K562 (cell line): ENCODE measurements around the gene CHSY3. TPM values are rescaled to one million over a fixed set of nuclear protein-coding genes. Genes with fewer than 3 reads are reported as not detected.

Experiments used
- ATAC-seq: fragments of 200-7000 bp; cut with Tn5 transposase; 3 replicates; pipeline ENCODE4 v1.9.1; 2020; ENCODE audit warnings: moderate library complexity
- BruUV-seq: library from RNA; stranded (reverse); fragments of 400-500 nt; replicated peaks from 2 replicates; lab custom pipeline; 2021; lab: Mats Ljungman, UMichigan
- CTCF ChIA-PET: fragments of 300-600 bp; formaldehyde crosslinking; extraction: SDS; loops from one replicate; lab custom pipeline; 2021; ENCODE audit warnings: low intra/inter-chr PET ratio; lab: Yijun Ruan, JAX
- POLR2A ChIA-PET: fragments of 300-600, 350-650 bp; sonication (Branson Sonifier 250); formaldehyde crosslinking; extraction: SDS; loops from one replicate; lab custom pipeline; 2021; ENCODE audit warnings: antibody characterized with exemption, inconsistent platforms; lab: Yijun Ruan, JAX
- DNase-seq, 4 experiments: peaks; one replicate each; pipeline versions ENCODE4 v3.0.0 to v3.0.0-alpha.2; 2011 to 2018; ENCODE audit warnings: low spot score in 3 of 4, mixed read lengths in 3 of 4; ENCODE audit errors: extremely low read depth in 1 of 4
- FAIRE-seq: peaks from 2 replicates; lab custom pipeline; 2011; peaks lifted over from hg19 to GRCh38; lab: Jason Lieb, UNC
- H2AFZ ChIP-seq: 2 replicates; pipeline ENCODE4 v1.6.0; 2011; ENCODE audit warnings: low read depth, low read length, control low read depth, inconsistent platforms
- H3K27ac ChIP-seq: fragments of 200-600 bp; 3 replicates; pipeline ENCODE4 v1.8.0; 2011; ENCODE audit warnings: low read depth, mild to moderate bottlenecking, control low read depth, inconsistent platforms, low read length, moderate library complexity, mixed read lengths; ENCODE audit errors: extremely low read depth
- H3K27me3 ChIP-seq, 2 experiments: fragments of 300-600 bp in 1 of 2; 2 replicates in 1 of 2; 3 replicates in 1 of 2; pipeline versions ENCODE4 v1.6.0 to v1.8.0; 2011; ENCODE audit warnings: inconsistent platforms in 2 of 2, low read length in 2 of 2, mild to moderate bottlenecking in 1 of 2, mixed read lengths in 1 of 2, moderate library complexity in 1 of 2; ENCODE audit not compliant: control insufficient read depth in 2 of 2, insufficient read depth in 2 of 2
- H3K36me3 ChIP-seq: fragments of 300-600 bp; 3 replicates; pipeline ENCODE4 v1.8.0; 2011; ENCODE audit warnings: mild to moderate bottlenecking, low read length, inconsistent platforms; ENCODE audit not compliant: control insufficient read depth, insufficient read depth
- H3K4me1 ChIP-seq, 2 experiments: fragments of 200-600 bp in 1 of 2; replicated peaks in 1 of 2; 2 replicates in 1 of 2; 3 replicates in 1 of 2; pipeline versions ENCODE4 v1.5.1 to v1.8.0; 2011; ENCODE audit warnings: inconsistent platforms in 2 of 2, low read length in 2 of 2, mild to moderate bottlenecking in 1 of 2, mixed read lengths in 1 of 2, moderate library complexity in 1 of 2; ENCODE audit not compliant: control insufficient read depth in 2 of 2, insufficient read depth in 2 of 2
- H3K4me2 ChIP-seq: 2 replicates; pipeline ENCODE4 v1.6.1; 2011; ENCODE audit warnings: low read length, control low read depth, inconsistent platforms, mixed read lengths; ENCODE audit not compliant: insufficient read depth
- H3K4me3 ChIP-seq: fragments of 200-600 bp; sonication (generic), shearing (Covaris generic); 2 replicates; pipeline ENCODE4 v1.5.1; 2016; ENCODE audit warnings: control low read depth, inconsistent platforms
- H3K79me2 ChIP-seq: fragments of 200-600 bp; 3 replicates; pipeline ENCODE4 v1.8.0; 2011; ENCODE audit warnings: low read length, inconsistent platforms; ENCODE audit not compliant: control insufficient read depth, insufficient read depth
- H3K9ac ChIP-seq, 2 experiments: 2 replicates each; pipeline versions ENCODE4 v1.6.0 to v1.6.1; 2011; ENCODE audit warnings: low read depth in 2 of 2, low read length in 2 of 2, control low read depth in 1 of 2, inconsistent platforms in 1 of 2, mild to moderate bottlenecking in 1 of 2, mixed read lengths in 1 of 2; ENCODE audit not compliant: insufficient read depth in 1 of 2
- H3K9me1 ChIP-seq: one replicate; pipeline ENCODE4 v1.6.0; 2011; ENCODE audit warnings: inconsistent platforms, mild to moderate bottlenecking, low read length, moderate library complexity; ENCODE audit not compliant: control insufficient read depth, insufficient read depth
- H3K9me3 ChIP-seq: replicated peaks from 2 replicates; pipeline ENCODE4 v1.5.1; 2011; ENCODE audit warnings: low read depth, low read length, inconsistent platforms; ENCODE audit not compliant: control insufficient read depth, insufficient read depth
- H4K20me1 ChIP-seq: replicated peaks from 2 replicates; pipeline ENCODE4 v1.6.1; 2011; ENCODE audit warnings: low read length, inconsistent platforms, mixed read lengths; ENCODE audit not compliant: control insufficient read depth, insufficient read depth
- FOSL1 ChIP-seq: fragments of 200-800 bp; sonication (Bioruptor generic); conservative IDR thresholded peaks from 2 replicates; pipeline ENCODE4 v1.6.1; 2016; ENCODE audit warnings: missing genetic modification characterization, missing compliant biosample characterization
- GABPB1 ChIP-seq: sonication (generic); formaldehyde crosslinking; IDR thresholded peaks from 2 replicates; pipeline ENCODE4 v1.8.0; 2022; ENCODE audit warnings: mild to moderate bottlenecking, missing genetic modification reagents
- KLF6 ChIP-seq: fragments of 250-450 bp; sonication (Bioruptor Pico); IDR thresholded peaks from 2 replicates; pipeline ENCODE4 v1.4.0; 2020; ENCODE audit warnings: mild to moderate bottlenecking, moderate library complexity, borderline replicate concordance
- NR2F6 ChIP-seq: fragments of 450-650 bp; formaldehyde crosslinking; IDR thresholded peaks from 2 replicates; pipeline ENCODE4 v1.4.0; 2020; ENCODE audit warnings: mild to moderate bottlenecking
- PHF20 ChIP-seq: fragments of 450-650 bp; IDR thresholded peaks from 2 replicates; pipeline ENCODE4 v1.6.1; 2018; ENCODE audit not compliant: partially characterized antibody
- POLR3A ChIP-seq: IDR thresholded peaks from 2 replicates; pipeline ENCODE4 v1.6.1; 2011; ENCODE audit warnings: borderline replicate concordance, mild to moderate bottlenecking, moderate library complexity; ENCODE audit not compliant: insufficient read length, insufficient read depth; ENCODE audit errors: extremely low read depth
- RBM17 ChIP-seq: fragments of 200-400 bp; formaldehyde crosslinking; IDR thresholded peaks from 2 replicates; pipeline ENCODE4 v1.6.1; 2017; ENCODE audit warnings: low read depth, mild to moderate bottlenecking, low read length, borderline replicate concordance
- SNRNP70 ChIP-seq: fragments of 200-400 bp; formaldehyde crosslinking; optimal IDR thresholded peaks from 2 replicates; pipeline ENCODE3; 2017; ENCODE audit warnings: low read depth, low read length
- TCF7L2 ChIP-seq: fragments of 150-350 bp; IDR thresholded peaks from 2 replicates; pipeline ENCODE4 v1.6.1; 2016; ENCODE audit warnings: low read depth, mild to moderate bottlenecking, low read length, moderate library complexity
- TCFL5 ChIP-seq: fragments of 250-450 bp; sonication (Bioruptor Pico); conservative IDR thresholded peaks from 2 replicates; pipeline ENCODE4 v1.6.1; 2021; ENCODE audit warnings: mild to moderate bottlenecking, moderate library complexity, matching md5 sums
- ZBED1 ChIP-seq: IDR thresholded peaks from 2 replicates; pipeline ENCODE4 v1.6.1; 2014
- ZNF57 ChIP-seq: fragments of 450-650 bp; formaldehyde crosslinking; IDR thresholded peaks from 2 replicates; pipeline ENCODE4 v1.4.0; 2020; ENCODE audit warnings: mild to moderate bottlenecking, moderate library complexity
- WGBS: fragments of 100-300 bp; shearing (Covaris generic); methylation state at CpG from one replicate; pipeline ENCODE4 v1.1.6; 2016; ENCODE audit warnings: low coverage, mixed read lengths; ENCODE audit not compliant: insufficient coverage; ENCODE audit errors: missing lambda C conversion rate; 5-methylcytosine and 5-hydroxymethylcytosine counted together
- in situ Hi-C: fragments of 300-500 bp; cut with MboI; formaldehyde crosslinking; loops from 4 replicates; pipeline ENCODE4 v1.15.0; 2018; ENCODE audit warnings: inconsistent platforms, mixed read lengths
- intact Hi-C: fragments of 100-400 bp; cut with micrococcal nuclease; formaldehyde crosslinking; loops from 2 replicates; pipeline ENCODE4 v1.14.2; 2022
- polyA plus RNA-seq, 8 experiments: library from polyadenylated mRNA; depleted of rRNA in 4 of 8; stranded (reverse) in 5 of 8; unstranded in 3 of 8; fragments of >200 nt; fragmentation: Nextera tagmentation in 2 of 8; fragmentation: Illumina TruSeq in 1 of 8; extraction: Ambion mirVana in 2 of 8; extraction: Trizol in 1 of 8; gene quantifications; 2 replicates each; pipeline versions ENCODE4 v1.2.1 to v1.2.3, GENCODE V29; 2011 to 2014; ENCODE audit warnings: inconsistent platforms in 1 of 8, missing spikeins in 1 of 8
- total RNA-seq, 7 experiments: library from RNA; depleted of rRNA in 6 of 7; stranded (reverse); fragments of >200 nt in 6 of 7; fragmentation: Illumina TruSeq in 2 of 7; extraction: Trizol in 2 of 7; gene quantifications; 2 replicates each; pipeline versions ENCODE4 v1.2.1 to v1.2.3, GENCODE V29; 2011 to 2021; ENCODE audit warnings: low replicate concordance in 1 of 7
- TF ChIP-seq, protein P1 (sequence below): fragments of 450-650 bp; IDR thresholded peaks from 2 replicates; pipeline ENCODE4 v1.6.1; 2014; ENCODE audit warnings: low read depth, mild to moderate bottlenecking, moderate library complexity, borderline replicate concordance

The CHSY3 gene
- total and polyA plus RNA-seq, 9 of the 15 experiments (the other 6 are each of a cell fraction or from before 2014, with no cell fraction given), result 0.04 TPM; not detected in 8

DNA sequence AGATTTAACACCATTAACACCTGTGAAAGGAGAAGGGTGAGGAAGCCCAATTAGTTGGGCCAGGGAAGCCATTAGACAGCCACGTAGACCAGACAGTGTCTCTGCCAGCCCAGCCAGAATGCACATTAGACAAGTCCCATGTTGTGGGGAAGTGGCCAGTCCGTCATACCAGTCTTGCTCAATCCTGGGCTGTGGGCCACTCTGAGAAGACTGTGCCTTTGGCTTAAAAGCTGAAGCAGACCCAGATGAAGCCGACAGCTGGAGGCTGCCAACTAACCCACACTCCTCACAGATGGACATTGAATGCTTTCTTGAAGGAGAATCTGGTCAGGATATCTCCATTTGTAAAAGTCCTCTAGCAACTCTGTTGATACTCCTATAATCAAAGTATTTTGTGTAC, 128.5 kb downstream of the CHSY3 start:
- no peaks in the 10 kb centered on the region for H3K79me2 ChIP-seq
- TF ChIP-seq FOSL1 (tag) (no peak), RBM17 (no peak), POLR3A (no peak), KLF6 (CRISPR knock-in tag) (no peak), TCF7L2 (no peak), ZNF57 (CRISPR knock-in tag) (no peak), PHF20 (no peak), GABPB1 (CRISPR knock-in tag) (no peak), ZBED1 (no peak), SNRNP70 (no peak), NR2F6 (no peak), TCFL5 (no peak)
- TF ChIP-seq, protein P1, sequence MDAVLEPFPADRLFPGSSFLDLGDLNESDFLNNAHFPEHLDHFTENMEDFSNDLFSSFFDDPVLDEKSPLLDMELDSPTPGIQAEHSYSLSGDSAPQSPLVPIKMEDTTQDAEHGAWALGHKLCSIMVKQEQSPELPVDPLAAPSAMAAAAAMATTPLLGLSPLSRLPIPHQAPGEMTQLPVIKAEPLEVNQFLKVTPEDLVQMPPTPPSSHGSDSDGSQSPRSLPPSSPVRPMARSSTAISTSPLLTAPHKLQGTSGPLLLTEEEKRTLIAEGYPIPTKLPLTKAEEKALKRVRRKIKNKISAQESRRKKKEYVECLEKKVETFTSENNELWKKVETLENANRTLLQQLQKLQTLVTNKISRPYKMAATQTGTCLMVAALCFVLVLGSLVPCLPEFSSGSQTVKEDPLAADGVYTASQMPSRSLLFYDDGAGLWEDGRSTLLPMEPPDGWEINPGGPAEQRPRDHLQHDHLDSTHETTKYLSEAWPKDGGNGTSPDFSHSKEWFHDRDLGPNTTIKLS, result no peak
- ATAC-seq (no peak), DNase-seq (no peak), FAIRE-seq (no peak)
- H3K27ac ChIP-seq, result no peak overlapping the region
- no peak overlapping the region for H2AFZ ChIP-seq
- BruUV-seq, result no TSS peak
- H3K36me3 ChIP-seq, result no peaks in the 10 kb centered on the region
- no peaks in the 10 kb centered on the region for H3K4me1 ChIP-seq
- H3K4me2 ChIP-seq, result no peak overlapping the region
- no peaks in the 10 kb centered on the region for H3K9me1 ChIP-seq
- H4K20me1 ChIP-seq, result no peaks in the 10 kb centered on the region
- WGBS, result 0% methylated on average over 3 of the region's 3 CpGs
- H3K9me3 ChIP-seq, result peaks cover 2% of the 10 kb centered on the region; the same call in 1 of the 2 replicates
- H3K27me3 ChIP-seq, result no peaks in the 10 kb centered on the region
- H3K4me3 ChIP-seq, result no peak overlapping the region
- intact Hi-C loops (no loop called here), in situ Hi-C loops (no loop called here)
- no peak overlapping the region for H3K9ac ChIP-seq
- POLR2A ChIA-PET, result no interaction called here
- CTCF ChIA-PET, result no interaction called here
